ENCODE results near the gene FGD5.

FGD5 gene

DNA sequence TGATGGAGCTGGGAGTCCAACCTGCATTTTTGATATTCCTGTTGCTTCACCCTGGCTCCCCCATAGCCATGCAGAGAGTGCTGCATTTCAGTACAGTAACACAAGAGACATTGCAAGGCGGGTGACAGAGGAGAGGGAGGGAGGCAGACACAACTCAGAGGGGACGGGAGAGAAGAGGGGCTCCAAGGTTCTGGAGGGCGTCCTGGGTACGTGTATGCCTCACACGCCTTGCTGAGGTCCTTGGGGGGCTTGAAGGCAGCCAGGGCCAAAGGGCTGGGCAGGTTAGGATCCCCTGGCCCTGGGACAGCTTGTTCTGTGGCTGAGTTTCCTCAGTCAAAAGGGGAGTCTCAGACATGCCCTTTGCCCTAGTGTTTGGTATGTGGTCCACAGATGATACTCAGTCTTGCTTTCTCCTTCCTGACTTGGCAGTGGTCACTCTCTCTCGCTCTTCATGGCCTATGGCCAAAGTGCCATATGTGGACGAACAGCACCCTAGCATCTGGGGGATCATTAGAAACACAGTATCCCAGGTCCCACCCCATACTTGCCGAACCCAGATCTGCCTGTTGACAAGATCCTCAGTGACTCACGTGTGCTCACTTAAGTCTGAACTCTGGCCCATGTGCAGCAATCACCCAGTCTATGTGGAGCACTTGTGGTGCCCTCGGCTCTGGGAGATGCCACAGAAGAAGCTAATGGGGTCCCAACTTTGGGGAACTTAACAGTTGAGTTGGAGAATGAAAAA is 52.9 kb downstream of the FGD5 start:
- TF ChIP-seq, protein P1, sequence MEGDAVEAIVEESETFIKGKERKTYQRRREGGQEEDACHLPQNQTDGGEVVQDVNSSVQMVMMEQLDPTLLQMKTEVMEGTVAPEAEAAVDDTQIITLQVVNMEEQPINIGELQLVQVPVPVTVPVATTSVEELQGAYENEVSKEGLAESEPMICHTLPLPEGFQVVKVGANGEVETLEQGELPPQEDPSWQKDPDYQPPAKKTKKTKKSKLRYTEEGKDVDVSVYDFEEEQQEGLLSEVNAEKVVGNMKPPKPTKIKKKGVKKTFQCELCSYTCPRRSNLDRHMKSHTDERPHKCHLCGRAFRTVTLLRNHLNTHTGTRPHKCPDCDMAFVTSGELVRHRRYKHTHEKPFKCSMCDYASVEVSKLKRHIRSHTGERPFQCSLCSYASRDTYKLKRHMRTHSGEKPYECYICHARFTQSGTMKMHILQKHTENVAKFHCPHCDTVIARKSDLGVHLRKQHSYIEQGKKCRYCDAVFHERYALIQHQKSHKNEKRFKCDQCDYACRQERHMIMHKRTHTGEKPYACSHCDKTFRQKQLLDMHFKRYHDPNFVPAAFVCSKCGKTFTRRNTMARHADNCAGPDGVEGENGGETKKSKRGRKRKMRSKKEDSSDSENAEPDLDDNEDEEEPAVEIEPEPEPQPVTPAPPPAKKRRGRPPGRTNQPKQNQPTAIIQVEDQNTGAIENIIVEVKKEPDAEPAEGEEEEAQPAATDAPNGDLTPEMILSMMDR (IDR thresholded peaks at IDR 0.05; ENCODE audit: low read depth, low read length): no peak
- H3K4me3 ChIP-seq (ENCODE audit: low read depth, low read length): no peak overlapping the region

DNA sequence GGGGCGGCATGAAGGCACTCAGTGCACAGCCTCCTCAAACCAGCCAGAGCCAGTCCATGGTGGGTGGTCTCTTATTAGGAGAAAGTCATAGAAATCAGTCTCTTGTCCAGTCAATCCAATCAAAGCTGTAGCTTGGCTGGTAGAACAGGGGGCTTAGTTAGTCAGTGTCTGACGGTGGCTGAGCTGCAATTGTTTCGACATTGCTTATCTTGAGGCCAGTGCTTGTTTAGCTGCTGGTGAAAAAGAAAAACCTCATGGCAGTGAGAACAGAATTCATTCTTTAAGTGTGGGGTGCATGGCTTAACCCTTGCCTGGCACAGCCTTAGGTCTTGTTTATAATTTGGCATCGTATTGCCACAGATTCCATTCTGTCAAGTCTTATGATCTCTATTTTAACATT is 53.9 kb downstream of the FGD5 start:
- TF ChIP-seq, protein P1 (IDR thresholded peaks at IDR 0.05; ENCODE audit: low read depth, low read length): no peak
- no peak overlapping the region for H3K4me3 ChIP-seq (ENCODE audit: low read depth, low read length)

DNA sequence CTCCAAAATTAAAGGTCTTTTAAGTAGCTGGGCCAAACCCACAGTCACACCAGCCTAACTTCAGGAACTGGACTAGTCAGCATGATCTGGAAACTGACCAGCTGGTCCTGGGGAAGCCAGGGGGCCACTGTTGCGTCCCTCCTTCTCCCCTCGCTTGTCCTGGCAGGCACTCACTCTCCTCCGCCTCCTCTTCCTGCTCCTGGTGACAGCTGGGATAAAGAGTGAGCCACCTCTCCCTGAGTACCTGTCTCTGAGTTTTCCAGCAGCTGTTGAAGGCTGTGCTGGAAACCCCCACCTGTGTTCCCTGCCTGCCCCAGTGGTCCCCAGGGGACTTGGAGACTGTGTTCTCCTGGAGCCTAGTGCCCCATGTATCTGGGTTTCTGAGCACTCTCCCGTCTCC is 56.0 kb downstream of the FGD5 start:
- TF ChIP-seq, protein P1 (IDR thresholded peaks at IDR 0.05; ENCODE audit: low read depth, low read length): no peak
- no peak overlapping the region for H3K4me3 ChIP-seq (ENCODE audit: low read depth, low read length)

DNA sequence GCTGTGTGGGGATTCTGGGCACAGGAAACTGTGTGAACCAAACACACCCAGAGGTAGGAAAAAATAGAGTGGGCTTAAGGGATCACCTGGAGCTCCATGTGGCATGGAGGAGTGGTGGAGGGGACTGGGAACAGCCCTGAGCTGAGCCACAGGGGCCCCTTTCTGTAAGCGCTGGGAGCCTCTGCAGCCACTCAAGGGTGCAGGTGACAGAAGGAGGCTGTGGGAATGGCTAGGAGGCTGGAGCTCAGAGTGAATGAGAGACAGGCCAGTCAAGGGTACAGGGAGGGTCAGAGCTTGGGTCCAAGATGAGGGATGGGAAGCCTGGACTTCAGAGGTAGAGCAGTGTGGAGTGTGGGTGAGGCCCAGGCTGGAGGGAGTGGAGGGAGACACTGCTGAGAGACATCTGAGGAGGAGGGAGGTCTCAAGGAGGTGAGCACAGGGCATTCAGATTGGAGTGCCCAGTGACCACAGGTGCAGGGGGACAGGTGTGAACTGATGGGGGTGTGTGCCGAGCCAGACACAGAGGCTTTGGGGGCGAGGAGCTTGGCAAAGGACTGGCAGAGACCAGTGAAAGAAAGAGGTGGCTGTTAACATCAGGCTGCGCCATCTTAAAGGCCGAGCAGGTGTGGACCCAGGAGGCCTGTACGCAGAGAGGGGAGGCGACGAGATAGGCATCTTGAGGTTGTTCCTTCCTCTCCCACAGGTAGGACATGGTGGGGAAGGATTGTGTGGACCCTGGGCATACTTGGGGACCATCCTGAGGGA is 56.8 kb downstream of the FGD5 start:
- no peak overlapping the region for H3K4me3 ChIP-seq (ENCODE audit: low read depth, low read length)
- TF ChIP-seq, protein P1 (IDR thresholded peaks at IDR 0.05; ENCODE audit: low read depth, low read length): no peak

DNA sequence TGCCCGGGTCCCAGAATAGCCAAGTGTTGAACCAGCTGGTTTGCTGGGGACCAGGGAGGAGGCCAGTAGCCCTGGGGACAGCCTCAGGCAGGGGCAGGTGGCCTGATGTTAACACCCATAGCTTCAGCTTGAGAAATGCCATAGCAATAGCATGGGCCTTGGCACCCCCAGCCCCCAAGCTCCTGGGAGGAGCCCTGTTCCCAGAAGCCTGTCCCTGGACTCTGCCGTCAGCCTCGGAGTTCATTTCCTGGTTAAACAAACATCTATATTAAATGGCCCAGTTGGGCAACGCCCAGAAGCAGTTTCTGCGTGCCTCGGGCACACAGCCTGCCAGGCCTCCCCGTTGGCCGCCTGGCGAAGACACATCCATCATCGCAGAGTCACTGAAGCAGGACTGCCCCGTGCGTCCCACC is 58.2 kb downstream of the FGD5 start:
- TF ChIP-seq, protein P1 (IDR thresholded peaks at IDR 0.05; ENCODE audit: low read depth, low read length): no peak
- no peak overlapping the region for H3K4me3 ChIP-seq (ENCODE audit: low read depth, low read length)

DNA sequence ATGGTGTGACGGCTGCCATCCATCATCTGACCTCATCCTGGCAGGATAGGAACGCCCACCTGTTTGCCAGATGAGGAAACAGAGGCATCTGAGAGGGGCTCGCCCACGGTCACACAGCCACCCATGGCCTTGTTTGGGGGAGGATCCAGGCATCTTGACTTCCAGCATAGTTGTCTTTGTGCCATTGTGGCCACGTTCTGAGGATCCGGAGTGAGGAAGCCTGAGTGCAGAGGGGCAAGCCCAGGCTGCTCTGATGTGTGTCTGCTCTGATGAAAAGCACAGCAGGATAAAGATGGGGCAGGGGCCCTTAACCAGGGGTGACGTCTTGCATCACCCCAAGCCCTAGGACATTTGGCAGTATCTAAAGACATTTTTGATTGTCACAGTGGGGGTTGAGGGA is 58.7 kb downstream of the FGD5 start:
- no peak overlapping the region for H3K4me3 ChIP-seq (ENCODE audit: low read depth, low read length)
- TF ChIP-seq, protein P1 (IDR thresholded peaks at IDR 0.05; ENCODE audit: low read depth, low read length): no peak

All from WI38 (cell line).